HG03139 (cell line): ENCODE measurements around the gene LRFN4.

Source experiments
- ATAC-seq: cut with Tn5 transposase; IDR thresholded peaks from one replicate; pipeline ENCODE4 v1.9.1; 2021; ENCODE audit not compliant: unreplicated experiment

The LRFN4 gene

DNA sequence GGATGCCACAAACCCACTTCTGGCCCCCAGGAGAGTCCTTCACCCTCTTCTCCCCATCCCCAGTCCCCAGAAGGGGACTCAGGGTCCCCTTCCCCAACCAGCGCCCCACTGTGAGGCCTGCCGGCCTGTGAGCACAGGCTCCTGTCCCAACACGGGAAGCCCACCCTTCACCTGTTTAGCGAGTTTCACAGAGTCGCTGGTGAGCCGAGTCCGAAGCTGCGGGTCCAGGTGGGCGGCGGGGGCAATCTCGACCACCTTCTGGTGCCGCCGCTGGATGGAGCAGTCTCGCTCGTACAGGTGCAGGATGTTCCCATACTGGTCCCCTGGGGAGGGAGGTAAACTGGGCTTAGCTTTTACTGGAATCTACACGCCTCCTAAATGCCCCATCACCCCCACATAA lies 13.3 kb downstream of the LRFN4 start:
- no peak for ATAC-seq

GRCh38 chr11:66870616-66871520 lies 14.0 kb downstream of the LRFN4 start:
- ATAC-seq = no peak

GRCh38 chr11:66871521-66871901 lies 14.6 kb downstream of the LRFN4 start:
- ATAC-seq = no peak

DNA sequence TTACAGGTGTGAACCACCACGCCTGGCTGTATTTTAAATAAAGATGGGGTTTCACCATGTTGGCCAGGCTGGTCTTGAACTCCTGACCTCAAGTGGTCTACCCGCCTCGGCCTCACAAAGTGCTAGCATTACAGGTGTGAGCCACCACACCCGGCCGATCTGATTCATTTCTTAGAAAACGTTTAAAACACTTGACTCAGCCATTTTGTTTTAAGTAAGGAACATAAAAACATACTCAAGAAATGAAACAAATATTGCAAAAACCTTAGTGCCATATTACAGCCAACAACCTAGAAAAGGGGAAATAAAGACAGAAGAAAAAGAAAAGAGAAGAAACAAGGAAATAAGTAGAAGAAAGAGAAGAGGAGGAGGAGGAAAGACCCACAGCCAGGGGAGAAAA lies 17.4 kb downstream of the LRFN4 start:
- no peak for ATAC-seq

- ATAC-seq = no peak
Observed at GRCh38 chr11:66875378-66875777, 18.5 kb downstream of the LRFN4 start.

DNA sequence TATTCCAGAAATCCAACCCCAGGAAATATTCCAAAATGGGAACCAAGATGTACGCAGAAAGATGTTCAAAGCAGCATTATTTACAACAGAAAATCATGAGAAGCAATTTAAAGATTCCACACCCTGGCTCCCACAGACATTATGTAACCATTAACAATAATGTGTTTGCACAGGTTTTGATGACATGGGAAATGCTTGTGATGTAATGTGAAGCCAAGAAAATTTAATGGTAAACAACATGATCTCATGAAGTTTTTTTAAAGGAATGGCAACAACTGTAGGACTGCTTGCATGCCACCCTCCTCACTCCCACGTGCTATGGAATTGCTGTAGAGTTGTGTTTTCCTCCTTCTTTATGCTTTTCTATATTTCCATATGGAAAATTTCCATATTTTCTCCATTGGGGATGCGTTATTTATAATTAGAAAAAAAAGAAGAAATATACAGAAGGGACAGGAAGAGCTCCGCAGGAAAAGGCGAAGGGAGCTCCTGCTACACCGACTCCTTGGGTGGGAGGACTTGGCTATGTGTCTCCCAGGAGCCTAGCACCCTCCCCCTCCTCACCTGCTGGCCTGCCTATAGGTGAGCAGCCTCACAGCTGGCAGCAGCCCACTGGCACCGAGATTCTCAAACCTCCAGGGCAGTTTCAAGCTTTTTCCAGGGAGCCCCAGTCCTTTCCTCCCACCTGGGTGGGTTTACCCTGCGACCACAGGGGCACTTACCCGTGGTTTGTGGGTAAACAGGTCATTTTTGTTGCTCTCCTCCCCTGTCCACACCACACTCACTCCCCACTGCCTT lies 20.9 kb downstream of the LRFN4 start:
- no peak for ATAC-seq

DNA sequence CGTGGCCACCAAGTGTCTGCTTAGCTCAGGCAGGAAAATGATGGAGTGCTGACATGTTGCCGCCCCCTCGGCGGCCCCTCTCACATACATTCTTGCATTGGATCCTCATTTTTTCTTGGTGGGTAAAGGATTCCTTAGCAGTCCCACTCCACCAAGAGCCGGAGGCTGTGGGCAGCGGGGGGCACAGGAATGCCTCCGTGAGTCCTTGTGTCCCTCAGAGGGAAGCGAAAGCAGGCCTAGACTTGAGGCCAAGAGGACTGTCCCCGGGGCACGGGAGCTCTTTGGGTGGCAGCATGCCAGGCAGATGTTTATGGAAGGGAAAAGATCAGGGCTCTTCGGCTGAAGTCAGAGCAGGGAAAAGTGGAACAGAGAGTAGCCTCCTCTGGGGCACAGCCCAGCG lies 21.6 kb downstream of the LRFN4 start:
- no peak for ATAC-seq

DNA sequence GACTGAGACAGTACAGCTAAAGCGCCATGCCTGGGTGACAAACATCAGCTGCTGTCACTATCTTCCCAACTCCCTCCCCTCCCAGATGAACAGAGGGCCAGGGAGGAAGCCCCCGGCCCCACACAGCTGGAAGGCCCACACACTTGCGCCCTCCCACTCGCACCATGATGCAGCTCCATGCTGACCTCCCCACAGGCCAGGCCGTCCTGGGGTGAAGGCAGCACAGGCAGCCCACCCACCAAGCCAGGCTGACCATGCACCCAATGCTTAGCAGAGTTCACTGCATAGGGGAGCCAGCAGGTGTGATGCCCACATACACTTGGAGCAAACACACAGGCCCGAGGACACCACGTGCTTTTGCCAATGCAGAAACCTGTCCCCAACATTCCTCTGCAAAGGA lies 22.1 kb downstream of the LRFN4 start:
- no peak for ATAC-seq

GRCh38 chr11:66879583-66879982 lies 22.7 kb downstream of the LRFN4 start:
- no peak for ATAC-seq

DNA sequence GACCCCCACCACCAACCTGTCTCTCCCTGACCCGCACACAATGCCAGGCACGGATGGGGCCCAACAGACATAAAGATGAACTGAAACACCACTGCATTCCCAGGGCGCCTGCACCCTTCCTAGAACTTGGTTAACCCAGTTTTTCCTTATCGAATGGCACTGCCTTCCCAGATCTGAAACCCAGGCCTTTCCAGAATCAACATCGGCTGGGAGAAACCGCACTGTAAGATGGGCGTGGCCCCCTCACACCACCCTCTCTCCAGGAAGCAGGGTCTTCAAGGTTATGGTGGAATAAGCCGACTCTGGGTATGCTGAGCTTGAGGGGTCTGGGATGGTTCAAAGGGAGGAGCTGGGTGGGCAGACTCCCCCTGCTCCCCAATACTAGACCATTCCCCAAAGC lies 23.1 kb downstream of the LRFN4 start:
- no peak for ATAC-seq

DNA sequence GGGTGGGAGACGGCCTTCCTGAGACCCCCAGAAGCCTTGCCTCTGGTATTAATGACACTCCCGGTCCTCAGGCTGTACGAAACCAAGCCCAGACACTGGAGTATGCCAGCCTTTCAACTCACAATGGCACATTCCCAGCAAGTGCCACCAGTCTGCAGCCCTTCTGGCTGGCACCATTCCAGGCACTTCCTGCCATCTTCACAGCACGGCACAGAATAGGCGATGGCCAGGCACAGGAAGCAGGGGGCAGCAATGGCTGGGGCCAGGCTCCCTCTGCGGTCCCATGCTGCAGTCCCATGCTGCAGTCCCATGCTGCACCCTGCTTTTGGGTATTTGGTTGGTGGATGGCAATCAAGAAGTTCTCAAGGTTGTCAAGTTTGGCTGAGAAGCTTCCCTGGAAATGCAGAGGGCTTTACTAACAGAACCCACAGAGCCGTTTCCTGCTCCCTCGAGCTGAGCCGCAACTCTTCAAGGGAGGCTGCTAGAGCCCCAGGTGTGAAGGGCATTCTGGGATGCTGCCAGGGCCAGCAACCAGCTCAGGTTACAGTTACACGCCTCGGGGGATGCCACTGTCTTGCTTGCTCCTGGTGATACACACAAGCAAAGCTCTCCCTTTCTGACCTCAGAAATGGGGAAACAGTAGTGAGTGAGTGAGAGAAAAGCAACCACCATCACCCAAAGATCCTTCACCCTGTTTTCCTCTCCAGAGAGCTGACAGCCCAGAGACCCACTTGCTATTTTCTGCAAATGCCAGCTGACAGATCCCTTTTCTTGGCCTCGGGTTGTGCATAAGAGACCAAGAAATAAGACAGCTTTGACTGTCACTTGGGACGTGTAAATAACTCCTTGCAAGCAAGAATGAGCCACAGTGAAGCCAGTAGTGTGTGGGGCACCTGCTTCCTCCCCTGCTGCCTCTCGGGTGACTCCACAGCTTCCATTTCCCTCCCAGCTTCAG lies 23.9 kb downstream of the LRFN4 start:
- ATAC-seq = no peak

- no peak for ATAC-seq
Observed at GRCh38 chr11:66881451-66881835, 24.6 kb downstream of the LRFN4 start.

- ATAC-seq = no peak
Observed at GRCh38 chr11:66881927-66882452, 25.1 kb downstream of the LRFN4 start.

DNA sequence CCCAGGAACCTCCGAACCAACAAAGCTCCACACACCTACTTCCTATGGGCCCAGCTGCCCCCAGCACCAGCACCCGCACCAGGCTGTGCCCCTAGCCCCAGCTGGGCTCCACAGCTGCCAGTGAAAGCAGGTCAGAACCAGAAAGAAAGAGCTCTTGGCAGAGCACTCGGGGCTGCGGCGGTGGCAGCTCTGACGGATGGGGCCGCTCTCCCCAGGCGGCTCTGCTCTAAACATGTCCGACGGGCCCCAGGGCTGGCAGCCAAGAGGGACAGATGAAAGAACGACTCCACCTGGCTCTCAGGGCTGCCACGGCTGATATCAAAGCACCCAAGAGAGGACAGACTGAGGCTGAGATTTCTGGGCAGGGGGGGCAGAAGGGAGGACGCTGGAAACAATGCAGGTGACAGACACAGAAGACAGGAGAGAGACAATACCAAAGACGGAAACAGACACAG lies 25.7 kb downstream of the LRFN4 start:
- ATAC-seq = no peak

DNA sequence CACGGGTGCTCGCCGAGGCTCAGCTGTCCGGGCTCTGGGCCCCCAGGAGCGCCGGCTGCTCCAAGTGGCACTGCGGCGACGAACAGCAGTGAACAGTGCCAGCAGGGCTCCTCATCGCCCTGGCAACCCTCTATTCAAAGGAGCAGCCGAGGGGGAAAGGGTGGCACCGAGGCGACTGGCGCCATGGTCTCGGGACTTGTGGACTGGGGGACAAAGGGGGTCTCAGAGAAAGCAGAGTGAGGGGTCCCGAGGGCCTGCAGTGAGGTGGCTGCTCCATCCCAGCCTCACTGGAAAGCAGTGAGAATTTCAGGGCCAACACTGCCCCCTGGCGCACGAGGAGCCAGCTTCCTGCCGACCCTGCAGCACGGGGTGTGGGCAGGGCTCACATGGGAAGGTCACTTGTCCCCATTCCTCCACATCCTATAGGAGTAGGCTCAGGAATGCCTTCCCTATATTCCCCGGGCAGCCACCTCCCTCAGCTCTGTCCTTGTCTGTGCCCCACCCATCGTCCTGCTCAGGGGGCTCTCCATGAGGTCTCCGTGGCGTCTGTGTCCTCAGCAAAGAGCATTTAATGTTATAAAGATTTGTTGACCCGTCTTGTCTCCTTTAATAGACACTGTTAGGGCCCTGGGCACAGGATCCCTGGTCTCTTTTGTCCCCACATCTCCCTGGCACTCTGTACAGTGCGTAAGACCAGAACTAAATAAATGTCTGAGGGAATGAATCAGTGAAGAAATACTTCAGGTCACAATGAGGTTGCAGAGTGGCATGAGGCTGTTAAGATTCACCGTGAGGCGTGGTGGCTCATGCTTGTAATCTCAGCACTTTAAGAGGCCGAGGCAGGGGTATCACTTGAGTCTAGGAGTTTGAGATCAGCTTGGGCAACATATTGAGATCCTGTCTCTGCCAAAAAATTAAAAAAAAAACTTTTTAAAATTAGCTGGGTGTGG lies 26.4 kb downstream of the LRFN4 start:
- ATAC-seq = no peak

GRCh38 chr11:66884443-66884842 lies 27.6 kb downstream of the LRFN4 start:
- no peak for ATAC-seq

DNA sequence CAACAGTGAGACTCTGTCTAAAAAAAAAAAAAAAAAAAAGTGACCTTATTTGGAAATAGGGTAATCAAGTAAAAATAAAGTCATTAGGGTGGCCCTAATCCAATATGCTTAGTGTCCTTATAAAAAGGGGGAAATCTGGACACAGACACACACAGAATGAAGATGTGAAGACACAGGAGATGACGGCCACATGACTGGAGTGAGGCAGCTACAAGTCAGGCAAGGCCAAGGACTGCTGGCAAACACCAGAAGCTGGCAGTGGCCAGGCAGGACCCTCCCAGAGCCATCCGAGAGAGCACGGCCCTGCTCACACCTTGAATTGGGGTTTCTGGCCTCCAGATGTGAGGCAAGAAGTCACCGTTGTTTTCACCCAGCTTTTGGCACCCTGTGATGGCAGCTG lies 28.6 kb downstream of the LRFN4 start:
- ATAC-seq = no peak

DNA sequence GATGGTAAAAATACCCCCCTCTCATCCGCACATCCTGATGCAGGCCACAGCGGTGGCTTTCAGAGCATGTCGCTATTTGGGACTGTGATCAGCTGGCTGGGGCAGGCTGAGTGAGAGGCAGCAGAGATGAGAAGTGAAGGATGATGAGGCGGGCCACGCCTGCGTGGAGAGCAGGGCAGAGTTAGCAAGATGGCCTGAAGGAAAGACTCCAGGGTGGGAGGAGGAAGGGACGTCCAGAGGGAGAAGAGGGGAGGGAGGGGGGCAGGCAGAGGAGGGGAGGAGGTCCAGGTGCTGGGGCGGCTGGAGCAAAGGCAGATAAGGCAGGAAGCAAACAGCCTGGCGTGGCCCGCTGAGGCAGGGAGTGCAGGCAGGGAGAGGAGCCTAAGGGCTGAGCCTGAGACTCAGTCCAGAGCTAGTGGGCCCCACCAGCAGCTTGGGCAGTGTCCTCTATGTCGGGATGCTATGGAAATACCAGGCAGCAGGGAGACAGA lies 29.1 kb downstream of the LRFN4 start:
- ATAC-seq = no peak

- no peak for ATAC-seq
Observed at GRCh38 chr11:66886671-66887221, 29.9 kb downstream of the LRFN4 start.
